Stimulated activated naive CD8-positive, alpha-beta T cell treated with anti-CD3 and anti-CD28 coated beads, Interleukin-15, amount 100 ng/mL, for 72 hours (primary cell): ENCODE measurements around the gene IFNL3.
A peak's percentile ranks its signal among the peaks of the same experiment; 100 is the strongest.
"Not testable (repeated sequence)": the region's sequence is repeated elsewhere in the genome, so short reads cannot be mapped to it uniquely, and the experiment has no call there.

Source experiments
- ATAC-seq: fragments of 150-1000 bp; cut with Tn5 transposase; 2 replicates; pipeline ENCODE4 v1.10.0; 2021; ENCODE audit warnings: mild to moderate bottlenecking, moderate library complexity
- DNase-seq, 2 donors: peaks; one replicate each; pipeline ENCODE4 v3.0.0; 2021 to 2022
- H3K27ac Mint-ChIP-seq, 2 donors: one replicate each; pipeline ENCODE4 v1.8.0; 2022; ENCODE audit warnings: mild to moderate bottlenecking in 2 of 2, mixed read lengths in 2 of 2, moderate library complexity in 2 of 2
- H3K27me3 Mint-ChIP-seq: one replicate; pipeline ENCODE4 v1.8.0; 2022; ENCODE audit warnings: mixed read lengths
- H3K4me1 Mint-ChIP-seq: one replicate; pipeline ENCODE4 v1.8.0; 2022; ENCODE audit warnings: mild to moderate bottlenecking, mixed read lengths
- H3K4me3 Mint-ChIP-seq, 2 donors: one replicate each; pipeline ENCODE4 v1.8.0; 2022; ENCODE audit warnings: mild to moderate bottlenecking in 2 of 2, mixed read lengths in 2 of 2, moderate library complexity in 1 of 2
- H3K9me3 Mint-ChIP-seq, 2 donors: one replicate each; pipeline ENCODE4 v1.8.0; 2022; ENCODE audit warnings: mixed read lengths in 2 of 2

IFNL3 gene

DNA sequence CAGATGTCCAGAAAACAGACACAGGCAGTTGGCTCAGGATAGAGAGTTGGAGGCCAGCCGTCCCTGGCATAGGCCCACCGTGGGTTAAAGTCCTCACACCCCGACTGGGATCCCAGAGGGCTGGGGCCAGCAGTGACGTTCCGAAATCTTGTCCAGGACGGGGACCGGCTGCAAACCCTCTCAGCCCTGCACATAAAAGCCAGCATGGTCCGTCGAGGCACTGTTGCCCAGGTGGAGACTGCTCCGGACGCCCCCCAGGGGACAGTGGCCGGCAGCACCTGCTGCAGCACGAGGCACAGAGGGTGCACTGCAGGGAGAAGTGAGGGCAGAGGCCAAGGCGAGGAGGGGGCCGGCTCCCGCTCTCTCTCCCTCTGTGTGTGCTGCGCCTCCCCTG, 19.1 kb upstream of the IFNL3 start:
- Mint-ChIP-seq H3K27ac (no peak overlapping the region), H3K9me3 (no peaks in the 10 kb centered on the region), H3K4me1 (peaks cover 23% of the 10 kb centered on the region), H3K27me3 (peaks cover 52% of the 10 kb centered on the region), H3K4me3 (peak overlapping the region in 1 of 2 donors; percentile 39)
- DNase-seq, result no peak
- ATAC-seq, result peak; percentile 26

DNA sequence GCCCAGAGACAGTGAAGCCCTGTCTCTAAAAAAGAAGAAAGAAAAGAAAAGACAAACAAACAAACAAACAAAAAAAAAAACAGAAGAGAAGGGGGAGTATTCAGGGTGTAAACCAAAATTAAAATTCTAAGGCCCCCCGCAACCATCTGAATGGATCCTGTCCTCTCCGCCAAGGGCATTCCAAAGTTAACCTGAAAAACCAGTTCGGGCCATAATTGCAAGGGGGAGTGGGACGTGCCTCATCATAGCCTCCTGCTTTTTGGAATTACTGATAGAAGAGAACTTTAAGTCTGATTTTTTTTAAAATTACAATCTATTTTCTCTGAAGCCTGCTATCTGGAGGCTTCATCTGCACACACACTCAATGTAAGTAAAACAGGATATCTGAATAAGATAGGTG, 17.7 kb upstream of the IFNL3 start:
- Mint-ChIP-seq H3K9me3 (no peaks in the 10 kb centered on the region), H3K4me3 (no peak overlapping the region), H3K27me3 (peaks cover 47% of the 10 kb centered on the region), H3K4me1 (peaks cover 28% of the 10 kb centered on the region), H3K27ac (no peak overlapping the region)
- ATAC-seq, result no peak
- no peak for DNase-seq

DNA sequence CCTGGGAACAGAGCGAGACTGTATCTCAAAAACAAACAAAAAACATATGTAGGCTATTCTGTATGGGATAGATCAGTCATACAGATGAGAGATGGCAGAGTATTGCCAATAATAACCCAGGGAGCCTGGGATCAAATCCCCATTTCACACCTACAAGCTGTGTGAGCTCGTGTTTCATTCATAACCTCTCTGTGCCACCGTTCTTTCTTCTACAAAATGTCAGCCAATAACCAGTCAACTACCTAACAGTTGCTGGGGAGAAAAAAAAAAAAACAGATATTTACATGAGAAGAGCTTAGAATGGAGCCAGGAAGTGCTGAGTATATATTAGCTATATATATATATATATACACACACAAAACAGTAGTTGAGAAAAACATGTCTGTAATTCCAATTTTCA, 16.9 kb upstream of the IFNL3 start:
- no peak overlapping the region for H3K4me3 Mint-ChIP-seq
- no peak overlapping the region for H3K27ac Mint-ChIP-seq
- H3K27me3 Mint-ChIP-seq, result peaks cover 47% of the 10 kb centered on the region
- DNase-seq (no peak), ATAC-seq (no peak)
- peaks cover 28% of the 10 kb centered on the region for H3K4me1 Mint-ChIP-seq
- no peaks in the 10 kb centered on the region for H3K9me3 Mint-ChIP-seq

DNA sequence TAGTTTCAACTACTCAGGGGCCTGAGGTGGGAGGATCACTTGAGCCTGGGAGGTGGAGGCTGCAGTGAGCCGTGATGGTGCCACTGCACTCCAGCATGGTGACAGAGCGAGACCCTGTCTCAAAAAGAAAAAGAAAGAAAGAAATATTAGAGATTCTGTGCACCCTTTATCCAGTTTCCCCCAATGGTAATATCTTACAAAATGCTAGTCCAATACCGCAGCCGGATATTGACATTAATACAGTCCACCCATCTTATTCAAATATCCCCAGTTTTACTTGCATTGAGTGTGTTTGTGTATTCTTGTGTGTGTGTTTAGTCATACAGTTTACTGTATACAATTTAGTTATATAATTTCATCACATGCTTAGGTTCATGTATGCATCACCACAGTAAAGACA, 12.4 kb upstream of the IFNL3 start:
- Mint-ChIP-seq H3K27me3 (peaks cover 10% of the 10 kb centered on the region), H3K4me1 (peaks cover 10% of the 10 kb centered on the region), H3K4me3 (no peak overlapping the region), H3K9me3 (no peaks in the 10 kb centered on the region), H3K27ac (no peak overlapping the region)
- ATAC-seq (no peak), DNase-seq (no peak)

DNA sequence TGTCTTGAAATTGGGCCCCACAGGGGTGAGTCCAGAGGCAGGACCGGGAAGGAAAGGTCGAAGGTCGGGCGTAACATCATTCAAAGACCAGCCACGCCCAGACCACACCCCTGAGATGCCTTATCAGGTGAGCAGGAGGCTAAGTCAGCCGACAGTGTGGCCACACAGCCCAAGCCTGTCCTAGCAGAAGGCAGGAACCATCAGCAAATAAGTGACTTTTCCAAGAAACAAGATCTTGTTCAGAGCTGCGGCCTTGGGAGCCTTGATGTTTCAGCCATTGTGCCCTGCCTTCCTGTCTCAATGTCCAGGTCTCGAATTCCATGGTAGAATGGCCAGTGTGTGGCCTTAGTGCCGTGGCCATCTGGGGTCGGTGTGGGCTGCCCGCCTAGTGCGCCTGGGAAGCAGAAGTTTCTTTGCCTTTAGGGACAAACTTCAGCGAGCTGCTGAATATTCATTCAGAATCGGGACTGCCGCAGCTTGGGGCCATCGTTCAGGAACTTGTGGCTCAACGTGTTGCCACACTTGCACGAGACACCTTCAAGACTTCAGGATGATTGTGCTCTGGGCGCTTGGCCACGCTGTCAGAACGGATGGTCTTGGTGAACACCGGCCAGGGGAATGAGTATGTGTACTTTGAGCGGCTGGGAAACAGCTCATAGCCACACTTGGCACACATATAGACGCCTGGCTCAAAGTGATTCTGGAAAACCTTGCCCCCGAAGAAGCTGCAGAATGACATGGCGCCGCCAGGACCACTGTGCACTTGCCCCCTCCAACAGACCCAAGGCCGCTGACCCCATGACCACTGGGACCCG, 9.9 kb upstream of the IFNL3 start:
- Mint-ChIP-seq H3K27me3 (peaks cover 9% of the 10 kb centered on the region), H3K4me1 (peaks cover 10% of the 10 kb centered on the region), H3K4me3 (no peak overlapping the region), H3K27ac (no peak overlapping the region), H3K9me3 (no peaks in the 10 kb centered on the region)
- ATAC-seq (no peak), DNase-seq (no peak)

DNA sequence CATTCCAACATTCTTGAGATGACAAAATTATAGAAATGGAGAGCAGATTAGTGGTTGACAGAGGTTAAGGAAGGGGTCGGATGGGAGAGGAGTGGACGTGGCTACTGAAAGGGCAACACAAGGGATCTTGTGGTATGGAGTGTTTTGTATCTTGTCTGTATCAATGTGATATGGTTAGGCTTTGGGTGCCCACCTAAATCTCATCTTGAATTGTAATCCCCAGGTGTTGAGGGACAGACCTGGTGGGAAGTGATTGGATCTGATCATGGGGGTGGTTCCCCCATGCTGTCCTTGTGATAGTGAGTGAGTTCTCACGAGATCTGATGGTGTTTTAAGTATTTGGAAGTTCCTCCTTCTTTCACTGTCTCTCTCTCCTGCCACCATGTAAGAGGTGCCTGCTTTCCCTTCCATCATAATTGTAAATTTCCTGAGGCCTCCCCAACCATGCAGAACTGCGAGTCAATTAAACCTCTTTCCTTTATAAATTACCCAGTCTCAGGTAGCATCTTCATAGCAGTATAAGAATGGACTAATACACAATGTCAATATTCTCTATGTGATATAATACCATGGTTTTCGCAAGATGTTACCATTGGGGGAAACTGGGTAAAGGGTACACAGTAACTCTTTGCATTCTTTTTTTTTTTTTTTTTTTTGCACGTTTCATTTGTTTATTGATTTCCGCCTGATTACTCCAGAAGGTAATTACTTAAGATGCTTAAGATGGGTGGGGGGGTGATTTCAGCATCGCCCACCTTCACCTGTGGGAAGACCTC, 8.8 kb upstream of the IFNL3 start:
- Mint-ChIP-seq H3K27ac (peak overlapping the region in 1 of 2 donors; percentile 14), H3K27me3 (peaks cover 18% of the 10 kb centered on the region), H3K4me3 (no peak overlapping the region), H3K9me3 (no peaks in the 10 kb centered on the region), H3K4me1 (peaks cover 10% of the 10 kb centered on the region)
- ATAC-seq (no peak), DNase-seq (no peak)

DNA sequence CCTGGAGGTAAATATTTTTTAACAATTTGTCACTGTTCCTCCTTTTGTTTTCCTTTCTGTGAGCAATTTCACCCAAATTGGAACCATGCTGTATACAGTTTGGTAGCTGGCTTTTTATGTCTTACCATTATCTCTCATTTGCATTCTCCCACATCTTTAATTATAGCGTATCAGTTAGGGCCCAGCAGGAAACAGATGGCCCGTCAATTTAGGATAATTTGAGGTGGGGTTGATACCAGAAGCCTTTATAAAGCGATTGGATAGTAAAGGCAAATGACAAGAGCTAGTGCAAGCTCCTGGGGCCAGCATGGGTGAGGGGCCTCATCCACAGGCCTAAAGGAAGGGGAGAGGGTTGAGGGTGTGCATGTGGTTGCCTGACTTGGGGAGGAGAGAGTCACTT, 7.7 kb upstream of the IFNL3 start:
- H3K4me3 Mint-ChIP-seq, result no peak overlapping the region
- H3K27me3 Mint-ChIP-seq, result peaks cover 29% of the 10 kb centered on the region
- DNase-seq (no peak), ATAC-seq (no peak)
- H3K4me1 Mint-ChIP-seq, result peaks cover 5% of the 10 kb centered on the region
- H3K9me3 Mint-ChIP-seq, result no peaks in the 10 kb centered on the region
- H3K27ac Mint-ChIP-seq, result peak overlapping the region in 1 of 2 donors; percentile 62

DNA sequence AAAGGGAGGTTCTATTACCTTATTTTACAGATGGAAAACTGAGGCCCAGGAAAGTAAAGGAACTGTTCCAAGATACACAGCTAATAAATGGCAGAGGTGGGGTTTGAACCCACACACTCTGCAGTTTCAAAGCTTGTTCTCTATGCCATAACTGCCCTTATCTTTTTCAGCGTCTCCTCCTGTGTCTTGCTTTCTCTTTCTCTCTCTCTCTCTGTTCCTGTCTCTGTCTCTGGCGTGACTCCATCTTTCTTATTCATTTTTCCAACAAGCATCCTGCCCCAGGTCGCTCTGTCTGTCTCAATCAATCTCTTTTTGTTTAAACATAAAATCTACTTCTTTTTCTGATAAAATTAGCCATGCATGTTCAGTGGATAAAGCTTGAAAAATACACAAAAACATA, 7.0 kb upstream of the IFNL3 start:
- H3K27ac Mint-ChIP-seq, result no peak overlapping the region
- DNase-seq, result no peak
- H3K9me3 Mint-ChIP-seq, result no peaks in the 10 kb centered on the region
- no peak overlapping the region for H3K4me3 Mint-ChIP-seq
- no peak for ATAC-seq
- H3K4me1 Mint-ChIP-seq, result peaks cover 9% of the 10 kb centered on the region
- peaks cover 35% of the 10 kb centered on the region for H3K27me3 Mint-ChIP-seq

DNA sequence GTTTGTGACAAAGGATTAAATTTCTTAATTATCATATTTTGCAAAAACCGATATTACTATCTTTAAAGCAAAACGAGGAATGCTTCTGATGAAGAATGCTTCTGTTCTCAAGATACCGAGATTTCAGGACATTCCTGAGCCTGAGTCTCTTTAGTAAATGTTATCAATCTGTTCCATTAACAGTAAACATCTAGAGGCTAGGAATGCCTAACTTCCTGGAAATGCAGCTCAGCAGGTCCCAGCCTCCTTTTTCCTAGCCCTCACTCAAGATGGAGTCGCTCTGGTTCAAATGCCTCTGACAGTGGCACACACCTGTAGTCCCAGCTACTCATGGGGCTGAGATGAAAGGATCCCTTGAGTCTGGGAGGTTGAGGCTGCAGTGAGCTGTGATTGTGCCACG, 6.3 kb upstream of the IFNL3 start:
- H3K9me3 Mint-ChIP-seq, result no peaks in the 10 kb centered on the region
- H3K27ac Mint-ChIP-seq, result no peak overlapping the region
- H3K4me1 Mint-ChIP-seq, result peaks cover 9% of the 10 kb centered on the region

DNA sequence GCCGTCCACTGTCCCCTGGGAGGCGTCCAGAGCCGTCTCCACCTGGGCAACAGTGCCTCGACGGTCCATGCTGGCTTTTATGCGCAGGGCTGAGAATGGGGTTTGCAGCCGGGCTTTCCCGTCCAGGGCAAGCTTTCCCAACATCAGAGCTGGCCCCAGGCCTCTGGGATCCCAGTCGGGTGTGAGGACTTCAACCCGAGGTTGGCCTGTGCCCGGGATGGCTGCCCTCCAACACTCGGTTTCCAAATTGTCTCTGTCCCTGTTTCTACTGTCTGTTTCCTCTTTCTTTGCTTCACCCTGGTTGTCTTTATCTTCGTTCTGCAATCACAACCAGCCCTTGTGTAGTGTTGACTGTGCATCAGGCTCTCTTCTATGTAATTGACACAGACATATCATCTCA, 4.0 kb upstream of the IFNL3 start, which contains the start of gene IFNL4:
IFNL4 (minus strand) TSS at position 51 of the 400 bp plus-strand sequence.
- Mint-ChIP-seq H3K4me3 (no peak within 1 kb of the TSS), H3K4me1 (peaks cover 9% of the 10 kb centered on the region)

More for the DNA sequence above, 6.3 kb upstream of the IFNL3 start:
- H3K4me3 Mint-ChIP-seq, result no peak overlapping the region
- ATAC-seq (no peak), DNase-seq (no peak)
- peaks cover 35% of the 10 kb centered on the region for H3K27me3 Mint-ChIP-seq

DNA sequence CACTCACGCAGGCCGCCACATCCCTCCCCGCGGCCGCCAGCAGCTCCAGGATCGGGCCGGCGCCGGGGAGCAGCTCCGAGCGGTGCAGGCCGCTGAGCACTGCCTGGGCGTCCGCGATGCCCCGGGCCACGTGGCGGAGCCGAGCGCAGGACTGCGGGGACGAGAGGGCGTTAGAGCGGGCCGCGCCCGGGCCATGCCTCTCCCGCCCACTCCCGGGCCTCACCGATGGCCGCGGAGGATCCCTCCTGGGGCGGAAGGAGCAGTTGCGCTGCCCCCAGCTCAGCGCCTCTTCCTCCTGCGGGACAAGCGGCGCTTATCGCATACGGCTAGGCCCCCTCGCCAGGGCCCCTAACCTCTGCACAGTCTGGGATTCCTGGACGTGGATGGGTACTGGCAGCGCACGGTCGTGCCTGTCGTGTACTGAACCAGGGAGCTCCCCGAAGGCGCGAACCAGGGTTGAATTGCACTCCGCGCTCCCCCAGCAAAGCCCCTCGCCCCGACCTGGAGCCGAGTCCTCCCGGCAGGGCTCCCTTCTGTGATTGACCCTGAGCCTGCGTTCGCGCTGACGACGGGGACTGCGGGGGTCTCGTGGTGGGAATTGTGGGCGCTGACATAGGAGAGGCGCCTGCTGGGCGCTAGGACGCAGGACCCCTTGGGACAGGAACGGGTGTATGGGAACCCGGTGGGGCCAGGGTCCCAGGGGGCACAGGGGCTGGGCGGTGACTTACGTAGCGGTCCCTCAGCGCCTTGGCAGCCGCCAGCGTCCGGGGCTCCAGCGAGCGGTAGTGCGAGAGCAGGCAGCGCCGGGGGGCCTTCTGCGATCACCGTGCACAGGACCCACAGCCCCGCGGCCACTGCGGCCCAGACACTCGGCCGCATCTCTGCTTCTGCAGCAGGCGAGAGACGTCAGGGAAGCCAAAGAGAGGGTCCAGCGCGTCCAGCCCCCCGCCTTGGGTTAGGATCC, 3.2 kb upstream of the IFNL3 start:
- peak; percentile 44 for ATAC-seq
- Mint-ChIP-seq H3K27ac (no peak overlapping the region), H3K27me3 (peaks cover 35% of the 10 kb centered on the region), H3K4me1 (peaks cover 9% of the 10 kb centered on the region), H3K9me3 (no peaks in the 10 kb centered on the region), H3K4me3 (no peak overlapping the region)
- DNase-seq, result no peak

More for the DNA sequence above, 4.0 kb upstream of the IFNL3 start, which contains the start of gene IFNL4:
- DNase-seq (no peak), ATAC-seq (no peak)
- no peak within 1 kb of the TSS for H3K27ac Mint-ChIP-seq
- peaks cover 35% of the 10 kb centered on the region for H3K27me3 Mint-ChIP-seq
- H3K9me3 Mint-ChIP-seq, result no peaks in the 10 kb centered on the region

DNA sequence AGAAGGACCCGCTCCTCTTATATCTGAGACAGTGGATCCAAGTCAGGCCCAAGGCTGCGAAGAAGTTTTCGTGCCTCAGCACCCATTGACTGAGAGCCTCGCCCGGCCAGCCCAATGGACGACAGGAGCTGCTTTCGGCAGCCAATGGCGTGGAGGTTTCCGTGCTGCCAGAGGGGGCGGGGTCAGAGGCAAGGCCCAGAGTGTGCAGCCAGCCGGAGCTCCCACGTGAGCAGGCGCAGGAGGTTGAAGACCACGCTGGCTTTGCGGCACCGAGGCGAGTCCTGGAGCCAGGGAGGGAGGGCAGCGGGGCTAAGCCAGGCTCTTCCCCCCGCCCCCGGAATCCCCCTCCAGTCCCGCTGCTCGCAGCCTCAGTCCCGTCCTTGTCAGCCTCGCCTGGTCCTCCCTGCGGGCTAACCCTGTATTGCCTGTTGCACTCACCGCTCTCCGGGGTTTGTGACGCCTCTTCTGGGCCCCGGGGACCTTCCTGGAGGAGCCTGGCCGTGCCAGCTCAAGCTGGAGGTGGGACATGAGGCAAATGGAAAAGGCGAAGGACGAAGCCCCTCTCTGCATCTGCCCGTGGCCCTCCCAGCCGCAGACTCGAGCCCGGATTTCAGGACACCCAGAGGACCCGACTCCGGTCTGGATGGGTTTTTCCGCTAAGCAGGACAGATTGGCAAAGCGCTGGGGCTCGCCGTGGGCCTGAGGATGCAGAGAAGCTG, 2.3 kb upstream of the IFNL3 start:
- DNase-seq, result peak in 1 of 2 donors; percentile 27
- ATAC-seq, result peak; percentile 63
- Mint-ChIP-seq H3K4me1 (peaks cover 4% of the 10 kb centered on the region), H3K9me3 (no peaks in the 10 kb centered on the region), H3K27ac (no peak overlapping the region), H3K4me3 (peak overlapping the region; percentile 26 to 65), H3K27me3 (peaks cover 35% of the 10 kb centered on the region)

DNA sequence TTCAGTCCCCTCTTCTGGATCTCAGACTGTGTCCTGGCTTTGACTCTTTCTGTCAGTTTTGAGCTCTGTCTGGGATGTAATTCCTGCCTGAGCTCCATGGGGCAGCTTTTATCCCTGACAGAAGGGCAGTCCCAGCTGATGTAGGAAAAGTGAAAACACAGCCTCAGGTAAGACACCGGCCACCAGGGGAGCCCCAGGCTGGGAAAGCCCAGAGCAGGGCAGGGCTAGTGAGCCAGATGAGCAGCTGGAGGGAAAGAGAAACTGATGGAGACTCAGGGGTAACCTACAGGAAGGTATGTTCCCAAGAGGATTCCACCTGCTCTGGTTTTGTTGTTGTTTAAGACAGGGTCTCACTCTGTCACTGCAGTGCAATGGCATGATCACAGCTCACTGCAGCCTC, 360 bp upstream of the IFNL3 start:
- not testable (repeated sequence) for H3K27ac Mint-ChIP-seq, H3K4me1 Mint-ChIP-seq, H3K4me3 Mint-ChIP-seq, H3K9me3 Mint-ChIP-seq, DNase-seq
- peaks cover 28% of the 10 kb centered on the region for H3K27me3 Mint-ChIP-seq
- peak; percentile 65 for ATAC-seq

DNA sequence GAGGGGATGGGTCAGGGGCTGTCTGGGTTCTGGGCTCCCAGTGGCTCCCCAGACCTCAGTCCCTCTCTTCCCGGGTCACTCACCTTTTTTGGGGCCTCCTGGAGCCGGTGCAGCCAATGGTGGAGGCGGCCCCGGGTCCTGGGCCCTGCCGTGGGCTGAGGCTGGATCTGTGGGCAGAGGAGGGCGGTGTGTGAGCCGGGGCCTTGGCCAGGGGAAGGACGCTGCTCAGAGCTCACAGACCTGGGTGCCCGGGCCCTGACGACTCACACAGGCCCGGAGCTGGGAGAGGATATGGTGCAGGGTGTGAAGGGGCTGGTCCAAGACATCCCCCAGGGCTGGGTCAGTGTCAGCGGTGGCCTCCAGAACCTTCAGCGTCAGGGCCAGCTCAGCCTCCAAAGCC, 1.1 kb downstream of the IFNL3 start:
- not testable (repeated sequence) for H3K27ac Mint-ChIP-seq, DNase-seq, H3K4me3 Mint-ChIP-seq, ATAC-seq, H3K4me1 Mint-ChIP-seq, H3K9me3 Mint-ChIP-seq
- peaks cover 19% of the 10 kb centered on the region for H3K27me3 Mint-ChIP-seq

DNA sequence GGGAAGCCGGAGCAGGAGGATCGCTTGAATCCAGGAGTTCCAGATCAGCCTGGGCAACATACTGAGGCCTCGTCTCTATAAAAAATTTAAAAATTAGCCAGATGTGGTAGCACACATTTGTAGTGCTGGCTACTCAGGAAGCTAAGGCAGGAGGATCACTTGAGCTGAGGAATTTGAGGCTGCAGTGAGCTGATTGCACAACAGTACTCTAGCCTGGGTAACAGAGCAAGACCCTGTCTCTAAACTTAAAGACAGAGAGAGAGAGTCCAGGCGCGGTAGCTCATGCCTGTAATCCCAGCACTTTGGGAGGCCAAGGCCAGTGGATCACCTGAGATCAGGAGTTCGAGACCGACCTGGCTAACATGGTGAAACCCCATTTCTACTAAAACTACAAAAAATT, 4.4 kb downstream of the IFNL3 start:
- Mint-ChIP-seq H3K4me3 (no peak overlapping the region), H3K27ac (no peak overlapping the region), H3K9me3 (no peaks in the 10 kb centered on the region), H3K4me1 (peaks cover 28% of the 10 kb centered on the region), H3K27me3 (no peaks in the 10 kb centered on the region)
- no peak for DNase-seq
- no peak for ATAC-seq
